Activated naive CD4-positive, alpha-beta T cell treated with anti-CD3 and anti-CD28 coated beads, Interleukin-2, amount 50 U/mL, for 24 hours (primary cell): Measurements from ENCODE around the gene PYURF.
A peak's percentile ranks its signal among the peaks of the same experiment; 100 is the strongest.

Experiments
- H3K27ac Mint-ChIP-seq: one replicate; pipeline ENCODE4 v1.8.0; 2021; ENCODE audit warnings: mild to moderate bottlenecking, mixed read lengths
- H3K27me3 Mint-ChIP-seq: one replicate; pipeline ENCODE4 v1.8.0; 2021; ENCODE audit warnings: mixed read lengths
- H3K36me3 Mint-ChIP-seq: one replicate; pipeline ENCODE4 v1.8.0; 2021; ENCODE audit warnings: mixed read lengths
- H3K4me1 Mint-ChIP-seq: one replicate; pipeline ENCODE4 v1.8.0; 2021; ENCODE audit warnings: mixed read lengths
- H3K4me3 Mint-ChIP-seq: one replicate; pipeline ENCODE4 v1.8.0; 2021; ENCODE audit warnings: mild to moderate bottlenecking, mixed read lengths
- H3K9me3 Mint-ChIP-seq: one replicate; pipeline ENCODE4 v1.8.0; 2021; ENCODE audit warnings: mixed read lengths

The PYURF gene

GRCh38 chr4:88522702-88523324 lies 763 bp downstream of the PYURF start:
- Mint-ChIP-seq H3K9me3 (no peaks in the 10 kb centered on the region), H3K27me3 (no peaks in the 10 kb centered on the region), H3K4me3 (peak overlapping the region; percentile 99), H3K36me3 (peaks cover 7% of the 10 kb centered on the region), H3K27ac (peak overlapping the region; percentile 97), H3K4me1 (peaks cover 52% of the 10 kb centered on the region)

DNA sequence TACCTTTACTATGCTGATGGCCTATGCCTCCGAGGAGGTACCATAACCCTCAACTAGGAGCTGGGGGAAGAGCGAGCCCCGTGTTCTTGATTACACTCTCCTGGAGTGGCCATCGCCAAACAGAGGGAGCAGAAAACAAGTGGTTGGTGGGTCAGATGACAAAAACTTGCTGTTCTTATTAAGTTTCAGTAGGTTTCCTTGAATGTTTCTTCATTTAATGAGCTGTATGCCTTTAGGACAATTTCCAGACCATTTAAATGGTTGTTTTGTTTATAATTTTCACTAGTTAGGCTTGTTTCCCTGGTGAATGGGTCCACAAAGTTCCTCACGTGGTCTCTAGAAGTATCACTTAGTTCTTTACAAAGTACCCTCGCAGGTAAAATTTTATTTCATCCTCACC lies 4.7 kb downstream of the PYURF start:
- Mint-ChIP-seq H3K27me3 (no peaks in the 10 kb centered on the region), H3K4me3 (no peak overlapping the region), H3K4me1 (peaks cover 20% of the 10 kb centered on the region), H3K27ac (no peak overlapping the region), H3K36me3 (peaks cover 7% of the 10 kb centered on the region), H3K9me3 (no peaks in the 10 kb centered on the region)

DNA sequence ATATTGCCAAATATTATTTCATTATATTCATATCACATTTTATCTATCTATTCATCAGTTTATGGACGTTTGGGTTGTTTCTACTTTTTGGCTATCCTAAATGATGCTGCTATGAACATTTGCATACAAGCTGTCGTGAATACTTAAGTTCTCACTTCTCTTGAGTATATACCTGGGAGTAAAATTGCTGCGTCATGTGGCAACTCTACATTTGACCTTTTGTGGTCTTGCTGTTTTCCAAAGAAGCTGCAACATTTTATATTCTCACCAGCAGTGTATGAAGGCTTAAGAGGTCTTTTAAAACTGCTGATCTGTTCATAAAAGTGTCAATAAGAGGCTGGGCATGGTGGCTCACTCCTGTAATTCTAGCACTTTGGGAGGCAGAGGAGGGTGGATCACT lies 5.8 kb downstream of the PYURF start:
- peaks cover 6% of the 10 kb centered on the region for H3K36me3 Mint-ChIP-seq
- H3K27ac Mint-ChIP-seq, result no peak overlapping the region
- H3K4me1 Mint-ChIP-seq, result peaks cover 19% of the 10 kb centered on the region
- H3K27me3 Mint-ChIP-seq, result no peaks in the 10 kb centered on the region
- no peaks in the 10 kb centered on the region for H3K9me3 Mint-ChIP-seq
- H3K4me3 Mint-ChIP-seq, result no peak overlapping the region

DNA sequence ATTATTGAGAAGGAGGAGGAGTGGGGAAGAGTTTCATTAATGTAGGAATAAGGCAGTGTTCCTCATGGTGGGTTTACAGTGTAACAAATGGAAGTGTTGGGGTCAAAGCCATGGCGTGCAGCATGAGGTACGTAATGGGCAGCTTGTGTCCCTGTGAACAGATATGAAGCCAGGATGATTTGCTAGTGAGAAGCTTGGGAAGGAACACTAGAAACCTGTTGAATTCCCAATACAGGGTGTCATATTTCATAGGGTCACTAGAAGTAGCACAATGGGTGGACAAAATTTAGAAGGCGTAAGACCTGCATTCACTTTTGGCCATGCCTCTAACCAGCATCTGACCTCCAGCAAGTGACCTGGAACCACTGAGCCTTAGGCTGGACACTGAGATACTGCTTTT lies 6.8 kb downstream of the PYURF start:
- H3K27ac Mint-ChIP-seq, result no peak overlapping the region

DNA sequence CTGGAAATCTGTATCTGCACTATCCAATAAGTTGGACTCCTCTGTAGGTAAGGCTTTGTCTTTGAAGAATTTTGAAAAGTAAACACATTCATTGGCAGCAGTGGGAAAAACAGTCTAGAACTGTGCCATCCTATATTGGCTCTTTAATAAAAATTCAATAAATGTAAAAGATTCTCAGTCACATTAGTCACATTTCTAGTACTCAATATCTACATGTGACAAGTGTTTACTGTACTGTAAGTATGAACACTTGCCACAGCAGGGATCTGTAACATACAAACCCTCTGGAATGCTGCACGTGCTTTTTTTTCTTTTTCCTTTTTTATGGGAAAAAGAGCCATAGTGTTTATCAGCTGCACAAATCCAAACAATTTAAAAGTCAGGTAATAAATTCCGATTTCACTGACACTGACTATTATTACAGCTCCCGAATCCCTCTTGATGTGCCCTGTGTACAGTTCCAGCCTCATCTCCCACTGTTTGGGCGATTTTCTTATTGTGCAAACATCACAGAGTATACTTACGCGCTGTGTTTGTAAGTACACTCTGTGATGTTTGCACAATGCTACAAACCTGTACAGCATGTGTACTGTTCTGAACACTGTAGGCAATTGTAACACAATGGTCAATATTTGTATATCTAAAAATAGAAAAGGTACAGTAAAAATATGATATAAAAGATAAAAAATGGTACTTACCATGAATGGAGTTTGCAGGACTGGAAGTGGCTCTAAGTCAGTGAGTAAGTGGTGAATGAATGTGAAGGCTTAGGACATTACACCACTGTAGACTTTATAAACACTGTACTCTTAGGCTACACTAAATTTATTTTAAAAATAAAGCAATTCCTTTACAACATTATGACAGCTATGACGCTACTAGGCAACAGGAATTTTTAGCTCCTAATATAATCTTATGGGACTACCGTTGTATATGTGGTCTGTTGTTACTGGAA lies 8.7 kb downstream of the PYURF start:
- Mint-ChIP-seq H3K4me3 (no peak overlapping the region), H3K4me1 (no peaks in the 10 kb centered on the region), H3K36me3 (no peaks in the 10 kb centered on the region), H3K9me3 (no peaks in the 10 kb centered on the region), H3K27me3 (no peaks in the 10 kb centered on the region), H3K27ac (no peak overlapping the region)

More for the DNA sequence above, 6.8 kb downstream of the PYURF start:
- Mint-ChIP-seq H3K4me1 (peaks cover 8% of the 10 kb centered on the region), H3K4me3 (no peak overlapping the region), H3K9me3 (no peaks in the 10 kb centered on the region), H3K27me3 (no peaks in the 10 kb centered on the region), H3K36me3 (peaks cover 4% of the 10 kb centered on the region)

DNA sequence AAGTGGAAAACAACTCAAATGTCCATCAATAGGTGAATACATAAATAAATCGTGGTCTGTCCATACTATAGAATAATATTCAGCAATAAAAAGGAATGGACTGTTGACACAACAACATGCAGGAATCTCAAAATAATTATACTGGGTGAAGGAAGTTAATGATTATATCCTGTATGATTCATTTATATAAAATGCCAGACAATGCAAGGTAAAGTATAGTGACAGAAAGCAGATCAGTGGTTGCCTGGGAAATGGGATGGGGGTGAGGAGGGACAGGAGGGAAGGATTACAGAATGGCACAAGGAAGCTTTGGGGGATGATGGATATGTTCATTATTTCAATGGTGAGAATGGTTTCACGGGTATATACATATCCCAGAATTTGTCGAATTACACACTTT lies 12.3 kb downstream of the PYURF start:
- H3K4me1 Mint-ChIP-seq, result no peaks in the 10 kb centered on the region
- H3K4me3 Mint-ChIP-seq, result no peak overlapping the region
- no peaks in the 10 kb centered on the region for H3K27me3 Mint-ChIP-seq
- no peak overlapping the region for H3K27ac Mint-ChIP-seq
- peaks cover 1% of the 10 kb centered on the region for H3K36me3 Mint-ChIP-seq
- no peaks in the 10 kb centered on the region for H3K9me3 Mint-ChIP-seq

DNA sequence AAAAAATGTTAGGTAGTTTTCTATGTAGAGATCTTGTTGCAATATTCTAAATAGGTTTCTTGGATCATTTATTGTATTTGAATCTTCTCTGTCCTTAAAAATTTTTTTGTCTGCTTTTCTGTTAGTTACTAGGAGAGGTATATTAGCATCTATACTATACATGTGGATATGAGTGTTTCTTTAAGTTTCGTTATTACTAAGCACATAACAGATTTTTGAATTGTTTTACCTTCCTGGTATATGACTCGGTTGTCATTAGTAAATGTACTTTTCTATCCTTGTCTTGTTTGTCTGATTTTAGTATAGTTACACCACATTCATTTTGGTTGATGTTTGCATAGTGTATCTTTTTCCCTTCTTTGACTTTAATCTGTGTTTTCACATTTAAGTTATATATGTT lies 20.2 kb downstream of the PYURF start:
- no peaks in the 10 kb centered on the region for H3K9me3 Mint-ChIP-seq
- H3K4me3 Mint-ChIP-seq, result no peak overlapping the region
- H3K36me3 Mint-ChIP-seq, result peaks cover 15% of the 10 kb centered on the region
- no peaks in the 10 kb centered on the region for H3K27me3 Mint-ChIP-seq
- H3K27ac Mint-ChIP-seq, result no peak overlapping the region
- H3K4me1 Mint-ChIP-seq, result no peaks in the 10 kb centered on the region

DNA sequence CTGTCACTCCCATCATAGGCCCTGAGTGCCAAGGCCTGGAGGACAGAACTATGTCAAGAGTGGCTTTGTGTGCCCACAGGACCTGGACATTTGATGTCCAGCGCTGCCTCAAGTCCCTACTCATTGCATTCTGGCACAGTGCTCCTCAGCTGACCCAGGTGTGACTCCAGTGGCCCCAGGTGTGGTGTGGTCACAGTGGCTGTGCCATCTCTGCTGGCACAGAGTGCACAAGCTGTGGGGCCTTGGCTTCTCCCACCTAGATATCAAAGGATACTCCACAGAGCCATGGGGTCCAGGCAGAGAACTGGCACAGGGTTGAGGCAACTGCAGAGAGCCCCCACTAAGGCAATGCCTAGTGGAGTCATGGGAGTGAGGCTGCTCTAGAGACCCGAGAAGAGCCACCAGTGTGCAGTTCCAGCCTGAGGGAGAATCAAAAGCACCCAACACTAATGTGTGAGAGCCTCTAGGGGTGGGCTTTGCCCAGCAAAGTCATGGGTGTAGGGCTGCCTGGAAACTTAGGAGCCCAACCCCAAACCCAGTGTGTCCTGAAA lies 25.6 kb downstream of the PYURF start:
- no peaks in the 10 kb centered on the region for H3K27me3 Mint-ChIP-seq
- no peaks in the 10 kb centered on the region for H3K9me3 Mint-ChIP-seq
- peaks cover 19% of the 10 kb centered on the region for H3K36me3 Mint-ChIP-seq
- no peak overlapping the region for H3K4me3 Mint-ChIP-seq
- no peaks in the 10 kb centered on the region for H3K4me1 Mint-ChIP-seq
- no peak overlapping the region for H3K27ac Mint-ChIP-seq

GRCh38 chr4:88489100-88489761 lies 34.3 kb downstream of the PYURF start:
- no peaks in the 10 kb centered on the region for H3K9me3 Mint-ChIP-seq
- peaks cover 14% of the 10 kb centered on the region for H3K4me1 Mint-ChIP-seq
- H3K36me3 Mint-ChIP-seq, result peaks cover 19% of the 10 kb centered on the region
- peak overlapping the region; percentile 42 for H3K27ac Mint-ChIP-seq
- H3K4me3 Mint-ChIP-seq, result no peak overlapping the region
- H3K27me3 Mint-ChIP-seq, result no peaks in the 10 kb centered on the region

DNA sequence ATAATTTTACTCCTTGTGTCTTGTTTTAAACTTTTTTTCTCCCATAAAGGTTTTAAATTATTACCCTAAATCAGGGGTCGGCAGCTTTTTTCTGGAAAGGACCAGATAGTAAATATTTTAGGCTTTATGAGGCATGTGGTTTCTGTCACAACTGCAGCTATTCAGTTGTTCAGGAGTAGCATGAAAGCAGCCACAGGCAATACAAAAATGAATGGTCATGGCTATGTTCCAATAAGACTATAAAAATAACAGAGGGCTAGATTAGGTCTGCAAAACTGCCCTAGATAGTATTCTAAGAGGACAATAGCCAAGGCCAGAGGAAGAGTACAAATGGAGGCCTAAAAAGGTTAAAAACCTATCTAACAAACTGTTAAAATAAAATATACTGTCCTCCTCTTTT lies 42.0 kb downstream of the PYURF start:
- Mint-ChIP-seq H3K27me3 (no peaks in the 10 kb centered on the region), H3K27ac (no peak overlapping the region), H3K4me1 (peaks cover 3% of the 10 kb centered on the region), H3K9me3 (no peaks in the 10 kb centered on the region), H3K36me3 (peaks cover 19% of the 10 kb centered on the region), H3K4me3 (no peak overlapping the region)

DNA sequence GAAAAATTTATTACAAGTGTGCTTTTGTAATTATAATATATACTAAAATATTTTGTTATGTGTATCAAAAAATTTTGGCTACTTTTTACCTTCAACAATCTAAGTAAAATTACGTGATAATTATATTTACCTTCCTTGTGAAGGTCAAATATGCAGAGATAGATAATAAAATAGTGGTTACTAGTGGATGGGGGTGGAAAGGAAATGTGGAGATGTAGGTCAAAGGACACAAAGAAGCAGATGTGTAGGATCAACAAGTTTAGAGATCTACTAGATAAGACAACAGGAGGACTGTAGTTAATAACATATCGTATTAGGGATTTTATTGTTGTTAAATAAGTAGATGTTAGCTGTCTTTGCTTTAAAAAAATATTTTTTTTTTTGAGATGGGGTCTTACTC lies 45.3 kb downstream of the PYURF start:
- Mint-ChIP-seq H3K27me3 (no peaks in the 10 kb centered on the region), H3K4me1 (no peaks in the 10 kb centered on the region), H3K27ac (no peak overlapping the region), H3K4me3 (no peak overlapping the region), H3K36me3 (peaks cover 26% of the 10 kb centered on the region), H3K9me3 (no peaks in the 10 kb centered on the region)

DNA sequence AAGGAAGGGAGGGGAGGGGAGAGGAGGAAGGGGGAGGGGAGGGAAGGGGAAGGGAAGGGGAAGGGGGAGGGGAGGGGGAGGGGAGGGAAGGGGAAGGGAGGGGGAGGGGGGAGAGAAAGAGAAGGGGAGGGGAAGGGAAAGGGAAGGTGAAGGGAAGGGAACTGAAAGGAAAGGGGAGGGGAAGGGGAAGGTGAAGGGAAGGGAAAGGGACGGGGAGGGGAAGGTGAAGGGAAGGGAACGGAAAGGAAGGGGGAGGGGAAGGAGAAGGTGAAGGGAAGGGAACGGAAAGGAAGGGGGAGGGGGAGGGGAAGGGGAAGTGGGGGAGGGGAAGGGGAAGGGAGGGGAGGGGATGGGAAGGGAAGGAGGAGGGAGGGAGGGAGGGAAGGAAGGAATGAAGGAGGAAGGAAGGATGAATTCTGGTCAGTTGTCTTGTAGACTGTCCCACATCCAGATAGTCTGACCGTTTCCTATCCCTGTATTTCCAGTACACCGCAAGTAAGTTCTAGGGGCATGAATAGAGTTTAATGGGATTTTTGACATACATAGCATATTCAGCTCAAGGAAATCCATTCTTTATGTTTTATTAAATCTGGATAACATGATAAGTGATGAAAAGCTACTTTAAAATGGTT lies 46.2 kb downstream of the PYURF start:
- no peaks in the 10 kb centered on the region for H3K9me3 Mint-ChIP-seq
- no peak overlapping the region for H3K27ac Mint-ChIP-seq
- no peaks in the 10 kb centered on the region for H3K27me3 Mint-ChIP-seq
- H3K36me3 Mint-ChIP-seq, result peaks cover 28% of the 10 kb centered on the region
- H3K4me1 Mint-ChIP-seq, result no peaks in the 10 kb centered on the region
- H3K4me3 Mint-ChIP-seq, result no peak overlapping the region
